ENCODE measurements around the gene HSD11B1.

DNA sequence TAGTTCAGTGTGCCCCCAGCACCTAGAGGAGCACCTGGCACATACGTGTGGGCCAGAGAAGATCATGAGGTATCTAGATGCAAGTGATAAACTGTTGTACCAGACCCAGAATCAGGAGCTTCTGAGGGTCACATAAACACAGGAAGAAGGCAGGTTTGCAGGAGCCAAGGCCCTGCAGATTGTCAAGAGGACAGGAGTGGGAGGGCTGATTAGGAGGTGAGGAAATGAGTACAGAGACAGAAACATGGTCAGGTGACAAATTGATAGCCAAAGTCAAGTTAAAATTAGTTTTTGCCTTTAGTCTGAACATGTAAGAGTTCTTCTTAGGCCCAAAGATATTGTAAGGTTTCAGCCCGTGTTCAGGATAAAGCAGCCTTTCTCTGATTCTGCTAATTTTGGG is 37.2 kb downstream of the HSD11B1 start:
- no peak for TF ChIP-seq POLR2A (IDR thresholded peaks at IDR 0.05)
- TF ChIP-seq, protein P1, sequence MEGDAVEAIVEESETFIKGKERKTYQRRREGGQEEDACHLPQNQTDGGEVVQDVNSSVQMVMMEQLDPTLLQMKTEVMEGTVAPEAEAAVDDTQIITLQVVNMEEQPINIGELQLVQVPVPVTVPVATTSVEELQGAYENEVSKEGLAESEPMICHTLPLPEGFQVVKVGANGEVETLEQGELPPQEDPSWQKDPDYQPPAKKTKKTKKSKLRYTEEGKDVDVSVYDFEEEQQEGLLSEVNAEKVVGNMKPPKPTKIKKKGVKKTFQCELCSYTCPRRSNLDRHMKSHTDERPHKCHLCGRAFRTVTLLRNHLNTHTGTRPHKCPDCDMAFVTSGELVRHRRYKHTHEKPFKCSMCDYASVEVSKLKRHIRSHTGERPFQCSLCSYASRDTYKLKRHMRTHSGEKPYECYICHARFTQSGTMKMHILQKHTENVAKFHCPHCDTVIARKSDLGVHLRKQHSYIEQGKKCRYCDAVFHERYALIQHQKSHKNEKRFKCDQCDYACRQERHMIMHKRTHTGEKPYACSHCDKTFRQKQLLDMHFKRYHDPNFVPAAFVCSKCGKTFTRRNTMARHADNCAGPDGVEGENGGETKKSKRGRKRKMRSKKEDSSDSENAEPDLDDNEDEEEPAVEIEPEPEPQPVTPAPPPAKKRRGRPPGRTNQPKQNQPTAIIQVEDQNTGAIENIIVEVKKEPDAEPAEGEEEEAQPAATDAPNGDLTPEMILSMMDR (IDR thresholded peaks at IDR 0.05 in 4 of 5, conservative IDR thresholded peaks at IDR 0.05 in 1 of 5) = no peak

Data from gastrocnemius medialis (tissue), 4 donors.